SK-N-DZ (cell line): ENCODE measurements around the gene SMARCA4.
"Not testable (repeated sequence)": the region's sequence is repeated elsewhere in the genome, so short reads cannot be mapped to it uniquely, and the experiment has no call there.

Source experiments
- DNase-seq: peaks from one replicate; pipeline ENCODE4 v3.0.0-alpha.2; 2015; ENCODE audit warnings: low spot score

Gene SMARCA4

GRCh38 chr19:10928563-10929401, 32.0 kb upstream of the SMARCA4 start, which contains the start of the genes TIMM29 and YIPF2:
TSS of gene TIMM29 (plus strand) at chr19:10928811. CDS start at chr19:10928823, 12 bp downstream.
TSS of gene YIPF2 (minus strand) at chr19:10928639. CDS start at chr19:10928410, 229 bp downstream.
- DNase-seq = peak; percentile 98

DNA sequence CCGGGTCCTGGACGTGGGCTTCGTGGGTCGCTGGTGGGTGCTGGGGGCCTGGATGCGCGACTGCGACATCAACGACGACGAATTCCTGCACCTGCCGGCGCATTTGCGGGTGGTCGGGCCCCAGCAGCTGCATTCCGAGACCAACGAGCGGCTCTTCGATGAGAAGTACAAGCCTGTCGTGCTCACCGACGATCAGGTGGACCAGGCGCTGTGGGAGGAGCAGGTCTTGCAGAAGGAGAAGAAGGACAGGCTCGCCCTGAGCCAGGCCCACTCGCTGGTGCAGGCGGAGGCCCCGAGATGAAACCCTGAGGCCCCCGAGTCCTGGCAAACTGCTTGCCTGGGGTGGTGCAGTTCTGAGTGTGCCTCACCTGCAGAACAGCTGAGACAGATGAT, 31.4 kb upstream of the SMARCA4 start:
- no peak for DNase-seq

- no peak for DNase-seq
These were observed 25.3 kb upstream of the SMARCA4 start for GRCh38 chr19:10935371-10936059.

DNA sequence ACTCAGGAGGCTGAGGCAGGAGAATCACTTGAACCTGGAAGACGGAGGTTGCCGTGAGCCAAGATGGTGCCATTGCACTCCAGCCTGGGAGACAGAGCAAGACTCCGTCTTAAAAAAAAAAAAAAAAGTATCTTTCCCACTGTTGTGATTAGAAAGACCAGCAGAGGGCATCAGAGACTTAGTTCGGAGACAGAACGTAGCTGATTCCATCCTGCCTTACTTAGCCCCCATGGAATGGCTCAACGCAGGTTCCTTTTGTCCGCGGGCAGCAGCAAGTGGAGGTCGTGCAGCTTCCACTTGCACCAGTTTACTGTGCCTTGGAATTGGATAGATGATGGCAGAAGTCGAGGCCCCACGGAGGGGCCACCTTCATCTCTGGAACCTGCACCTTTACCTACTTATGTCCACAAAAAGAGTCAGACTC, 24.2 kb upstream of the SMARCA4 start:
- peak; percentile 86 for DNase-seq

DNA sequence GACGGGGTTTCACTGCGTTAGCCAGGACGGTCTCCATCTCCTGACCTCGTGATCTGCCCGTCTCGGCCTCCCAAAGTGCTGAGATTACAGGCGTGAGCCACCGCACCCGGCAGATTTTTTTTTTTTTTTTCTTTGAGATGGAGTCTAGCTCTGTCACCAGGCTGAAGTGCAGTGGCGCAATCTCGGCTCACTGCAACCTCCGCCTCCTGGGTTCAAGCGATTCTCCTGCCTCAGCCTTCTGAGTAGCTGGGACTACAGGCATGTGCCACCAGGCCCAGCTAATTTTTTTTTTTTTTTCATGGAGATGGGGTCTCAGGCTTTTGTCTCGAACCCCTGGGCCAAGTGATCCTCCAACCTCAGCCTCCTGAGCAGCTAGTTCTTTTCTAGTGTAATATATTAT, 19.2 kb upstream of the SMARCA4 start:
- DNase-seq = not testable (repeated sequence)

GRCh38 chr19:10943412-10943811, 17.4 kb upstream of the SMARCA4 start:
- DNase-seq = not testable (repeated sequence)

- no peak for DNase-seq
These were observed 15.6 kb upstream of the SMARCA4 start for GRCh38 chr19:10945264-10945663.

- DNase-seq = no peak
These were observed 13.7 kb upstream of the SMARCA4 start for GRCh38 chr19:10946958-10947657.

- DNase-seq = no peak
These were observed 8.0 kb upstream of the SMARCA4 start for GRCh38 chr19:10952809-10953208.

- DNase-seq = not testable (repeated sequence)
These were observed 1.4 kb upstream of the SMARCA4 start for GRCh38 chr19:10959277-10959968.

GRCh38 chr19:10961073-10961860, 437 bp downstream of the SMARCA4 start:
- DNase-seq = no peak

GRCh38 chr19:10962863-10963262, 2.0 kb downstream of the SMARCA4 start:
- DNase-seq = no peak

GRCh38 chr19:10963865-10964264, 3.0 kb downstream of the SMARCA4 start:
- DNase-seq = no peak

GRCh38 chr19:10964903-10965302, 4.1 kb downstream of the SMARCA4 start:
- no peak for DNase-seq

GRCh38 chr19:10965398-10965797, 4.6 kb downstream of the SMARCA4 start:
- no peak for DNase-seq

DNA sequence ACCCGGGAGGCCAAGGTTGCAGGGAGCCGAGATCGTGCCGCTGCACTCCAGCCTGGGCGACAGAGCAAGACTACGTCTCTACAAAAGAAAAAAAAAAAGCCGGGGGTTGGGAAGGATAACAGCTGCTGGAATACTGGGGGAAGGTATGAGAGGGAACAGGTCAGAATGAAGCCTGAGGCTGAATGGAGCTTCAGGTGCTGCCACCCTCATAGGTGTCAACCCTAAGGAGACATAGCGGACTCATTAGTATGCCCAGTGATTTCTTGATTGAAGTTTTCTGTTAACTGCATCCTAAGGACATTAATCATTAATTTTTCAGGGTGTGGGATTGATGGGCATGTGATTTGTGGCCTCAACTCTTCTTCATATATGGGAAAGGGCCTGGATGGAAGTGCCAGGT, 6.0 kb downstream of the SMARCA4 start:
- no peak for DNase-seq

DNA sequence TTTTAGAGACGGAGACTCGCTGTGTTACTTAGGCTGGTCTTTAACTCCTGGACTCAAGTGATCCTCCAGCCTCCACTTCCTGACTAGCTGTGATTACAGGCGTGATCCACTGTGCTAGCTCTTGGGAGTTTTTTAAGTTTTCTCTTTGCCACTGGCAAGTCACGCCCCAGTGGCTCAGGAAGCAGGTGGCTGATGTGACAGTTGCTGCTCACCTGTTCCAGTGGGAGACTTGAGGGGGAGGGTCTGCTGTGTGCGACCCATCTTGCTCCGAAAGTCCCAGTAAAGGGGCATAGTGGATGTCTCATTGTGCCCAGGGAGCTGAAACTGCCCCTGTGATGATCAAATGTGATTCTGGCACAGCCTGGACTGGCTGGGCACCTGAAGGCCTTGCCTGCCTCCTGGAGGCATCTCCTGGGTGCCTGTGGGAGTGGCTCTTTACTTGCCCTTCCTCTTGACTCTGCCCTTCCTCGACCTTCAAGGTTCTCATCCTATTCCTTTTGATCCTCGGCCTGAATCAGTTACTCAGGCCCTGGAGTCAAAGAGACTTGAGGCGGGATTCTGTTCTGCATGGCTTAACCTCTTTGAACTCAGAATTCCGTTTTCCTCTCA, 7.8 kb downstream of the SMARCA4 start:
- no peak for DNase-seq

- DNase-seq = no peak
These were observed 10.4 kb downstream of the SMARCA4 start for GRCh38 chr19:10971107-10971726.

GRCh38 chr19:10975374-10976130, 14.7 kb downstream of the SMARCA4 start:
- no peak for DNase-seq
